WI38 (cell line): ENCODE data around the gene MAP3K8.

Experiments
- H3K4me3 ChIP-seq: 2 replicates; pipeline ENCODE4 v1.5.1; 2011; ENCODE audit warnings: low read depth, mild to moderate bottlenecking, control low read depth, low read length
- TF ChIP-seq, protein P1 (sequence below): IDR thresholded peaks from 2 replicates; pipeline ENCODE4 v1.5.1; 2012; ENCODE audit warnings: low read depth, mild to moderate bottlenecking, control low read depth, low read length

MAP3K8 gene

DNA sequence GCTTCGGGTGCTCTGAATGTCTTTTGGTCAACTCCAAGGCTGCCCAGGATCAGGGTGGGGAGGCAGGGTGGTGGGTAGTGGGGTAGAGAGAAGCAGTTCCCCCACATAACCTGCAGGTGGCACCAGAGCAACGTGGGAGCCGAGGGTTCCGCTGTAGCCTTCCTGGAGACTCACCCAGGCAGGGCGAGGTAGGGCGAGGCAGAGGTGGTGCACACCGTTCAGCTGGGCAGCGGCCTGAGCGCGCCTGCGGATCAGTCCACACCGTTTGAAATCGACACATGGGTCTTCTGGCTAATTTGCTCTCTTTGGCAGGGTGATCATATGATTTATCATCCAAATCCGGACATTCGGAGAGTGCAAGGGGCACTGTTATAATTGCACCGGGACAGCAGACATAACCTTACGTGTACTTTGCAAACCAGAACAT, 41.4 kb upstream of the MAP3K8 start:
- no peak overlapping the region for H3K4me3 ChIP-seq
- TF ChIP-seq, protein P1, sequence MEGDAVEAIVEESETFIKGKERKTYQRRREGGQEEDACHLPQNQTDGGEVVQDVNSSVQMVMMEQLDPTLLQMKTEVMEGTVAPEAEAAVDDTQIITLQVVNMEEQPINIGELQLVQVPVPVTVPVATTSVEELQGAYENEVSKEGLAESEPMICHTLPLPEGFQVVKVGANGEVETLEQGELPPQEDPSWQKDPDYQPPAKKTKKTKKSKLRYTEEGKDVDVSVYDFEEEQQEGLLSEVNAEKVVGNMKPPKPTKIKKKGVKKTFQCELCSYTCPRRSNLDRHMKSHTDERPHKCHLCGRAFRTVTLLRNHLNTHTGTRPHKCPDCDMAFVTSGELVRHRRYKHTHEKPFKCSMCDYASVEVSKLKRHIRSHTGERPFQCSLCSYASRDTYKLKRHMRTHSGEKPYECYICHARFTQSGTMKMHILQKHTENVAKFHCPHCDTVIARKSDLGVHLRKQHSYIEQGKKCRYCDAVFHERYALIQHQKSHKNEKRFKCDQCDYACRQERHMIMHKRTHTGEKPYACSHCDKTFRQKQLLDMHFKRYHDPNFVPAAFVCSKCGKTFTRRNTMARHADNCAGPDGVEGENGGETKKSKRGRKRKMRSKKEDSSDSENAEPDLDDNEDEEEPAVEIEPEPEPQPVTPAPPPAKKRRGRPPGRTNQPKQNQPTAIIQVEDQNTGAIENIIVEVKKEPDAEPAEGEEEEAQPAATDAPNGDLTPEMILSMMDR: peak; percentile 90

DNA sequence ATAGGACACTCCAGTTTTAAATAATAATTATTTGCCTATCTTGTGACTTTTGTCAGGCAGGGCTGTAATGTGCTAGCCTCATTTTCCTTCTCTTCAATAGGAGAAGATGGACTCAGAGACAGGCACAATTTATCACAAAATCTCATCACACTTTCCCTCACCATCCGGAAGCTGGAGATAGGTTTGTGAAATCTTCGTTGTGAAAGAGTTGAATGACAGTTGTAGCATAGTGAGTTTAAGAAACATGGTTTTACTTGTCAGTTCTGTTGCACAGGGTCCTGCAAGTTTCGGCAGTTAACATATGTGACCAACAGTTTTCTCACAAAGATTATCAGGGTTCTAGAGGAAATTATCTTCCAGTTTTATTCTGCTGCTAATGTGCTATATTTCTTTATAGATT, 37.7 kb upstream of the MAP3K8 start:
- TF ChIP-seq, protein P1: no peak
- H3K4me3 ChIP-seq: no peak overlapping the region

DNA sequence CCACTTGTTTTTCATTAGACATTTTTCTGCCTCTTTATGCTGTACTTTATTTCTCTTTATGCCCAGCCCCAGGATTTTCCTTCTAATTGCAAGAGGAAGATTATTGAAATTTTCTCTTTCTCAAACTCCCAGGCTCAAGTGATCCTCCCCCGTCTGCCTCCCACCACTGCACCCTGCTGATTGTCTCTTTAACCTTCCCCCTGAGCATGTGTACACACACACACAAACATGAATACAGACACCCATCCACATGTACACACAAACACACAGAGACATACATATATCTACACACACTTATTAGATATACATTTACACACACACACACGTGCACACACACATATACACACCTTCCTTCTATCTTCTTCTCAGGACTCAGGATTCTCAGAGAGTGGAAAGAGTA, 37.3 kb upstream of the MAP3K8 start:
- TF ChIP-seq, protein P1: no peak
- no peak overlapping the region for H3K4me3 ChIP-seq

DNA sequence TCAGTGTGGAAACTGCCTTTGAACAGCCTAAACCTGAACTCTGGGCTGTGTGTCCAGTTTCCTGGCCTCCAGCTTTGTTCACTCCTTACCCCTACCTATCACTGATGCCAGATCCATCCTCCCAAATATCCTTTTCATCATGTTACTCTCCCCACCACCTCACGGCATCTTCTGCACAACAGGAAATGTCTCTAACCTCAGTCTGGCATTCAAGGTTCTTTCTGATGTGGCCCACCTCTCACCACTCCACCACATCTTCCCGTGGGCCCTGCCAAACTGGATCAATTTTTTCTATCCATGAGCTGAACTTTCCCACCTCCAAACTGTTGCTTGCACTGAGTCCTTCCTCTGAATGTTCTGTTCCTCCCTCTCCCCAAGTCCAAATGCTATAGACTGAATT, 35.8 kb upstream of the MAP3K8 start:
- no peak overlapping the region for H3K4me3 ChIP-seq
- TF ChIP-seq, protein P1: no peak

DNA sequence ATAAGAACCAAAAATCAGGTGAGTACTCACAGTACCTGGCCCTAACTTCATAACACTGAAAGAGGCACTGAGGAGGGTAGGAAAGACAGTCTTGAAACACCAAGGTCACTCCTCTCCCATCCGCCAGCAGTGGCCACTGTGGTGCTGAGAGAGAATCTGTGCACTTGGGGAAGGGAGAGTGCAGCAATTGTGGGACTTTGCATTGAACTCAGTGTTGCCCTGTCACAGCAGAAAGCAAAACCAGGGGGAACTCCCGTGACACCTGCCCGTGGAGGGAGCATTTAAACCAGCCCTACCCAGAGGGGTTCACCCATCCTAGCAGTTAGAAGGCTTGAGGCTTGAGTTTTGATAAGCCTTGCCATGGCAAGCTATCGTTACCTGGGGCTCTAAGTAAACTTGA, 35.2 kb upstream of the MAP3K8 start:
- TF ChIP-seq, protein P1: no peak

DNA sequence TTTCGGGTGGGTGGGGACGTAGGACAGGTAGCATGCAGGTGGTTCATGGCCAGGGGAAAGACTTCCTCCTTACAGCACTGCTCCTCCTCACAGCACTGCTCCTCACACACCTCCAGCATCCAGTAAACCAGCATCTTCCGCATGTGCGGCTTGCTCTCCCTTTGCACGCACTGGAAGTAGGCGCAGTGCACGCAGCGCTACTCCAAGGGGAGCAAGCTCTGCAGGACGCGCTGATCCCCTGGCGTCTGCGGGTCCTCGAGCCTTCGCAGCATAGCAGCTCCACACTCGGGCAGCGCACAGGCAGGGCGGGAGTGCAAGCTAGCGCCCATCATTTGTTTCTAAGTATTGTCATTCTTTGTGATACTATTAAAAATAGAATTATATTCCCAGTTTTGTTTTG, 30.5 kb upstream of the MAP3K8 start:
- no peak overlapping the region for H3K4me3 ChIP-seq
- TF ChIP-seq, protein P1: no peak

More for the DNA sequence above, 35.2 kb upstream of the MAP3K8 start:
- no peak overlapping the region for H3K4me3 ChIP-seq

DNA sequence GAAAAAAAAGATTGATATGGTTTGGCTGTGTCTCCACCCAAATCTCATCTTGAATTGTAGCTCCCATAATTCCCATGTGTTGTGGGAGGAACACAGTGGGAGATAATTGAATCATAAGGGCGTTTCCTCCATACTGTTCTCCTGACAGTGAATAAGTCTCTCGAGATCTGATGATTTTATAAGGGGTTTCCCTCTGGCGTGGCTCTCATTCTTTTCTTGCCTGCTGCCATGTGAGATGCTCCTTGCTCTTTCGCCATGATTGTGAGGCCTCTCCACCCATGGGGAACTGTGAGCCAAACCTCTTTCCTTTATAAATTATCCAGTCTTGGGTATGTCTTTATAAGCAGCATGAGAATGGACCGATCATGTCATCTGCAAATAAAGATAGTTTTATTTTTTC, 29.4 kb upstream of the MAP3K8 start:
- H3K4me3 ChIP-seq: no peak overlapping the region
- TF ChIP-seq, protein P1: no peak
